H54 (cell line): ENCODE measurements around the gene PCSK7.
"Not testable (repeated sequence)": the region's sequence is repeated elsewhere in the genome, so short reads cannot be mapped to it uniquely, and the experiment has no call there.

Source experiments
- DNase-seq: peaks from one replicate; pipeline ENCODE4 v3.0.0; 2011; ENCODE audit warnings: low spot score, mixed read lengths; ENCODE audit not compliant: insufficient read length
- FAIRE-seq: peaks from 3 replicates; lab custom pipeline; 2011; peaks lifted over from hg19 to GRCh38; lab: Jason Lieb, UNC
- POLR2A ChIP-seq: IDR thresholded peaks from 2 replicates; pipeline ENCODE4 v1.6.1; 2011; ENCODE audit warnings: low read depth, mild to moderate bottlenecking, low read length

Gene PCSK7, protein sequence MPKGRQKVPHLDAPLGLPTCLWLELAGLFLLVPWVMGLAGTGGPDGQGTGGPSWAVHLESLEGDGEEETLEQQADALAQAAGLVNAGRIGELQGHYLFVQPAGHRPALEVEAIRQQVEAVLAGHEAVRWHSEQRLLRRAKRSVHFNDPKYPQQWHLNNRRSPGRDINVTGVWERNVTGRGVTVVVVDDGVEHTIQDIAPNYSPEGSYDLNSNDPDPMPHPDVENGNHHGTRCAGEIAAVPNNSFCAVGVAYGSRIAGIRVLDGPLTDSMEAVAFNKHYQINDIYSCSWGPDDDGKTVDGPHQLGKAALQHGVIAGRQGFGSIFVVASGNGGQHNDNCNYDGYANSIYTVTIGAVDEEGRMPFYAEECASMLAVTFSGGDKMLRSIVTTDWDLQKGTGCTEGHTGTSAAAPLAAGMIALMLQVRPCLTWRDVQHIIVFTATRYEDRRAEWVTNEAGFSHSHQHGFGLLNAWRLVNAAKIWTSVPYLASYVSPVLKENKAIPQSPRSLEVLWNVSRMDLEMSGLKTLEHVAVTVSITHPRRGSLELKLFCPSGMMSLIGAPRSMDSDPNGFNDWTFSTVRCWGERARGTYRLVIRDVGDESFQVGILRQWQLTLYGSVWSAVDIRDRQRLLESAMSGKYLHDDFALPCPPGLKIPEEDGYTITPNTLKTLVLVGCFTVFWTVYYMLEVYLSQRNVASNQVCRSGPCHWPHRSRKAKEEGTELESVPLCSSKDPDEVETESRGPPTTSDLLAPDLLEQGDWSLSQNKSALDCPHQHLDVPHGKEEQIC

DNA sequence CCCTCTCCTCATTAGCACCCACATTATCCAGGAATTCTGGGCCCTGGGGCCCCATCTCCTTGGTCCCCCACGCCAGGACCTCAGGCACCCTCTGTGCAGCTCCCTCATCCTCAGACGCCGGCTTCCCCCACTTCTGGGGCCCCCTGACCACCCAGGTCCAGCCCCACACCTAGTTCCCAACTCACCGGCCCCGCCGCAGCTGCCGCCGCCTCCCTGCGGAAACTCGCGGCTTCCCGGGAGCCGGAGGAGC is at the start of gene PCSK7:
Gene PCSK7 (minus strand): TSS at position 232 of the 250 bp plus-strand sequence. CDS start 2,229 bp downstream, outside the sequence.
- FAIRE-seq (no peak), DNase-seq (peak; percentile 80)

DNA sequence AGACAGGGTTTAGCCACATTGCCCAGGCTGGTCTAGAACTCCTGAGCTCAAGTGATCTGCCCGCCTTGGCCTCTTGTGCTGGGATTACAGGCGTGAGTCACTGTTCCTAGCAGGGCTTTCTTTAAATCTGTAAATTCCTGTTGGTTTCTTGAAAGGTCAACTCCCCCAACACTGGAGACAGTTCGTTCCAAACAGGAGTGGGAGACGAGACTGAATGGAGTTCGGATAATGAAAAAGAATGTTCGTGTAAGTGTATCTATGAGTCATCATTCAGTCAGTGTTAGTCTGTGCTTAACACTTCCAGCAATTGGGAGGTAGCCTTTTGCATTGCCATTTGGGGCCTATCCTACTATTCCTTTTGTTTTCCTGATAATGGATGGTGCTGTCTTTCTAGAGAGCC is 49.3 kb upstream of the PCSK7 start:
- DNase-seq = peak; percentile 45
- no peak for TF ChIP-seq POLR2A
- FAIRE-seq = peak; percentile 96

More for the DNA sequence above, at the start of gene PCSK7:
- no peak; the same call in 1 of the 2 replicates for TF ChIP-seq POLR2A

DNA sequence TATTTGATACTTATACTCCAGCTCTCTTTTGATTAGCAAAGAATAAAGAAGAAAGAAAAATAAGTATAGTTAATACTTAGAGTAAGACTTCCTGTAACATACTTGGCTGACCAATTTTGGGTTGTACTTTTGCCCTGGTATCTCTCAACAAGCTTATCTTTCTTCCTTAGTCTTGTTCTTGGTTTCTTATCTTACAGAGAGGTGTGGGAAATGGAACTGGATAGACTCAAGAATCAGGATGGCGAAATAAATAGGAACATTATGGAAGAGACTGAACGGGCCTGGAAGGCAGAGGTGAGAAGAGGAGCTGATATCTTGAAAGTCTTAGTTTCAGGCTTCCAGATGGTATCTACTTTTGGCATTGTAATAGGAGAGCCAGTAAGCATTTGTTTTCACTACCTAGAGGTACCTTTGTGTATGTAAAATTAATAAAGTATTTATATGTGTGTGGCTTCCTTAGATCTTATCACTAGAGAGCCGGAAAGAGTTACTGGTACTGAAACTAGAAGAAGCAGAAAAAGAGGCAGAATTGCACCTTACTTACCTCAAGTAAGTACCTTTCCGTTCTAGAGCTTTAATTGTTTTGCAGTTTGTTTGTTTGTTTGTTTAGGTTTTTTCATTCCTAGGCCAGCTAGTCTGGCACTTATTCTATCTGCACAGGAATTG is 48.0 kb upstream of the PCSK7 start:
- no peak for DNase-seq
- no peak for TF ChIP-seq POLR2A
- no peak for FAIRE-seq

DNA sequence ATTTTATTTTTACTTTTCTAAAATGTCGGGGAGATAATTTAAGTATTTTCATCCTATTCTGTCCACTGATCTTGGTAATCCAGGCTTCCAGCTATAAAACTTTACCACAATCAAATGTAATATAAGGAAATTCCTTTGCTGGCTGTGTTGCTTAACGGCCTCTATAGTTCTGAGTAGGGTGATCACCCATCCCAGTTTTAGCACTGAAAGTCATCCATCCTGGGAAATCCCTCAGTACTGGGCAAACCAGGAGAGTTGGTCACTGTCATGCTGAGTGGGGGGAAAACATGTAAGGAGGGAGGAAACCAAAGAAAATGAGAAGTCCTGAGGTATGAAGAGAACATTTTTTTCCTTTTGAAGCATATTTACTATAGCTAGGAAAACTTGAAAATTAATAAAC is 46.5 kb upstream of the PCSK7 start:
- TF ChIP-seq POLR2A = no peak
- DNase-seq (no peak), FAIRE-seq (no peak)

DNA sequence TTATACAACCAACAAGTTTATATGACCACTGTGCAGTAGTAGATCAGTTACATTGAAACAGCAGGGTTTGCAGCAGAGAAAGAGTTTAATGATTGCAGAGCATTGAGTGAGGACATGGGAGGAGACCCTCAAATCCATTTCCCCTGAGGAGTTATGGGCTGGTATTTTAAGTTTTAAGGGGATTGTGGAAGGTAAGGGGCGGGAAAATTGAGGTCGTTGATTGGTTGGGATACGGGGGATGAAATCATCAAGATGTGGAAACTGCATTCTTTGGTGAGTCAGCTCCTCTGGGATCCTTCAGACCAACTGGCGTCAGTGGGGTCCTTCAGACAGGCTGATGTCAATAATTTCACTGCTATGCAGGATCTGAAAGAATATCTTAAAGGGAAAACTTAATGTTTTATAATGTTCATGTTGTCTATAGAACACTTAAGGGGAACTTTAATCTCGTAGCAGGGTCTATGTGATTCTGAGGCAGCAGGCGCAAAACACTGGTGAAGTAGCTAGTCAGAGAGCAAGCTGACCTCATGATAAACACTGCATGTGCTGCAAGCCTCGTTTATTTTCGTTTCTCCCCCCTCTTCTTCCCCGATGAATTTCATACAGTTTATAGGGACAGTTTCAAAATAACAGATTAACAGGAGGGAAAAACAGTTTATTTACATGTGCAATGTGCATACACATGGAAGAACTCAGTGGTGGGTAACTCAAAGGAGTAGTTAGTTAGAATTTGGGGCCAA is 41.8 kb upstream of the PCSK7 start:
- DNase-seq (peak; percentile 26), FAIRE-seq (peak; percentile 94)
- TF ChIP-seq POLR2A = no peak

DNA sequence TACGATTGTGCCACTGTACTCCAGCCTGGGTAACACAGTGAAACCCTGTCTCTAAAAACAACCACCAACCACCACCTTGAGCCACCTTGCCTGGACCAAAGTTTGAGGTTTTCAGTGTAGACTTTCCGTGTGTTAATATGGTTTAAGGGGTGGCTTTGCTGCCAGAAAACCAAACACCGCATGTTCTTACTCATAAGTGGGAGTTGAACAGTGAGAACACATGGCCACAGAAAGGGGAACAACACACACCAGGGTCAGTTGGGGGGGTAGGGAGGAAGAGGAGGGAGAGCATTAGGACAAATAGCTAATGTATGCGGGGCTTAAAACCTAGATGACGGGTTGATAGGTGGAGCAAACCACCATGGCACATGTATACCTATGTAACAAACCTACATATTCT is 40.3 kb upstream of the PCSK7 start:
- DNase-seq, FAIRE-seq: not testable (repeated sequence)

DNA sequence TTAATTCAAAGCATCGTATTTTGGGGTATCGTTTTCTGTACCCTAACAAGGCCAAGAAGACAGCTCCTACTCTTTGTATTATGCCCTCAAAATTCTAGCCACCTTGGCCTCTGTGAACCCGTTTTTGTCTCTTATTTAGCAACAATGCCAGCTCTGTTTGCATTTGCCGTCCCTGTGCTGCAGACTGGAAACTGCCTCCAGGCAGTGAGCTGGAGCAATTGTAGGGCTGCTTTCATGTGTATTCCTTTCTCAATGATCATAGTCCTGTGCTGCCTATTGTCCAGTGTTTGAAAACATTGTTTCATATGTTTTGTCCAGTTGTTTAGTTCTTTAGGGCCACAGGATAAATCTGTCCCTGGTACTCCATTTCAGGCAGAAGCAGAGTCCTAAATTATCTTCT is 39.3 kb upstream of the PCSK7 start:
- TF ChIP-seq POLR2A = no peak
- DNase-seq (no peak), FAIRE-seq (no peak)

DNA sequence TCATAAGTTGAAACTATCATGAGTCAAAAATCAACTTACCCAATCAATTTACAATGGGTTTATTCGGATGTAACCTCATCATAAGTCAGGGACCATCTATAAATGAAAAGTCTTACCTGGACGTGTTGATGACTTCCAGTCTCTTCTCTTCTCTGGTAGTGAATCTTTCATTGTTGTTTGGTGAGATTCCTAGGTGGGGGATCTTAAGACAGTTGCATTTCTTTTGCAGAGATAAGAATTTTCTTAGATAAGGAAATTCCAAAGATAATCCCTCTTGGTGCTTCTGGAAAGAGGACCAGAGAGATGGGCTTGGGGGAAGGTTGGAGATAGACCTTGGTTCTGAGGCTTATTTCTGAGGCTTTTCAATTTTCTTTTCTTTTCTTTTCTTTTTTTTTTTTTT is 38.0 kb upstream of the PCSK7 start:
- TF ChIP-seq POLR2A = no peak
- FAIRE-seq (no peak), DNase-seq (no peak)

DNA sequence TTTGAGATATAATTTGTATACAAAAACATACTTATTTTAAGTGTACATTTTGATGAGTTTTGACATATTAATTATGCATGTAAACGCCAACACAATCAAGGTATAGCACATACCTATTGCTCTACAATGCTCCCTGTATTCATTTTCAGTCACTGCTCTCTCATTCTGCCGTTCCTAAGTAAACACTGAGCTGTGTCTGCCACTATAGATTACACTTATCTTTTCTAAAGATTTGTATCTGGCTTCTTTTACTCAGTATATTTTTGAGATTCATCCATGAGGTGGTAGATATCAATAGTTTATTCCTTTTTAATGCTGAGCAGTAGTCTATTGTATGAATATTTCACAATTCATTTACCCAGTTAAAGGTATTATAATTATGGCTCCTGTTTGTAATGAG is 33.9 kb upstream of the PCSK7 start:
- TF ChIP-seq POLR2A = no peak
- no peak for DNase-seq
- no peak for FAIRE-seq

DNA sequence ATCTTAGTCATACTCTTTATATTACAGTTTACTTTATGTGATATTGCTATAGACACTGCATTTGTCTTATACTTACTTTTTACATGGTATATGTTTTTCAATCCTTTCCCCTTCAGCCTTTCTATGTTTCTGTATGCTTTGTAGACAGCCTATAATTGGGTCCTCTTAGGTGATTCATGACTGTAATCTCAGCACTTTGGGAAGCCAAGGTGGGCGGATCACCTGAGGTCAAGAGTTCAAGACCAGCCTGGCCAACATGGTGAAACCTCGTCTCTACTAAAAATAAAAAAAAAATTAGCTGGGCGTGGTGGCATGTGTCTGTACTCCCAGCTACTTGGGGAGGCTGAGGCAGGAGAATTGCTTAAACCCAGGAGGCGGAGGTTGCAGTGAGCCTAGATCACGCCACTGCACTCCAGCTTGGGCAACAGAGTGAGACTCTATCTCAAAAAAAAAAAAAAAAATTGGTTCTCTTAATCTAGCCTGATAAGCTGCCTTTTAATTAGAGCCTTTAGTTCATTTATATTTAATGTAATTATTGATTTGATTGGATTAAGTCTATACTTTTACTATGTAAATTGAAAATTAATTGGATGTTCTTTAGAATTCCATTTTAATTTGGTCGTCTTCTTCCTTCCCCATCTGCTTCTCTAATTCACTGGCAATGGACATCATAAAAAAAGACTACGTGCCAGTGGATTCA is 32.9 kb upstream of the PCSK7 start:
- not testable (repeated sequence) for DNase-seq, FAIRE-seq

DNA sequence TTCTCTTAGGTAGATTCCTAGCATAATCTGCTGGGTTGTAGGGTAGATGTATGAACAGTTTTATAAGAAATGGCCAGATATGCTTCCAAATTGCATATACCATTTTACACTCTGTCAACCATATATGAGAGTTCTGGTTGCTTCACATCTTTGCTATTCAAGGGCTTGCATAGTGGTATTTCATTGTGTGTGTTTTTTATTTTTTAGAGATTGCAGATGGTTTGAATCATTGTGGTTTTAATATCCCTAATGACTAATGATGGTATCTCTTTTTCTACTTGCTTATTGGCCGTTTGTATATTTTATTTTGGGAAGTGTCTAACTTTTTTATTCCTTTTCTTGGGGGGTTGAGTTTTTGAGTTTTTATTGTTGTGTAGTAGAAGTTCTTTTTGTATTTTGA is 27.5 kb upstream of the PCSK7 start:
- no peak for TF ChIP-seq POLR2A
- FAIRE-seq (no peak), DNase-seq (no peak)

DNA sequence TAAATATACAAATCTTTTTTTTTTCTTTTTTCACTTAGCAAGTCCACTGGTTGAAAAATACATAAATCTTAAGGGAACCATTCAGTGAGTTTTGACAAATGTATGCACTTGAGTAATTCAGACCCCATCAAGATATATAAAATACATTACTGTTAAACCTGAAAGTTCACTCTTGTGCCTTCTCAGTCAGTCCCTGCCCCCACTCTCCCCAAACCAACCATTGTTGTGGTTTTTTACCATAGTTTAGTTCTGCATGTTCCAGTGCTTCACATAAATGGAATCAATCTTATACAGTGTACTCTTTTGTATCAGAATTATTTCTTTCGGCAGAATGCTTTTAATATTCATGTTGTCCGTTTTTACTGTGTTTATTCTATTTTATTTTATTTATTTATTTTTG is 26.7 kb upstream of the PCSK7 start:
- DNase-seq = no peak
- TF ChIP-seq POLR2A = no peak
- no peak for FAIRE-seq

DNA sequence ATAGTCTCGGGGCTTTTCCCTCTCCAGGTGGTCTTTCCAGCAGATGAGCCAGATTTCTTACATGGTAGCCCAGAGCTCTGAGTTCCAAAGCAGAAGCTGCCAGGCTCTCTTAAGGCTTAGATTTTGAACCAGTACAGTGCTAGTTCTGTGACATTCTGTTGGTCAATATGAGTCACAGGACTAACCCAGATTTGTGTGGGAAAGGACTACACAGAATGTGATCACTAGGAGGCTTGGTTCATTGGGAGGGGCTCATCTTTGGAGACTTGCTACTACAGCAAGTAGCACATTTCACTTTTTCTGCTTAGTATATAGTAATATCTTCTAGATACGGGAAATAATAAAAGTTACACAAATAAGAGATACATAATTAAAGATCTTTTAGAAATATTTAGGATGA is 24.7 kb upstream of the PCSK7 start:
- FAIRE-seq (peak; percentile 52), DNase-seq (peak; percentile 34)
- TF ChIP-seq POLR2A = no peak
